RWPE1 (cell line): ENCODE measurements around the gene ARHGDIG.

Source experiments
- CTCF ChIA-PET: fragments of 350-600 bp; sonication (Branson Sonifier 250); formaldehyde crosslinking; extraction: SDS; loops from one replicate; lab custom pipeline; 2021; lab: Yijun Ruan, JAX
- POLR2A ChIA-PET: fragments of 400-600 bp; formaldehyde crosslinking; extraction: SDS; loops from one replicate; lab custom pipeline; 2020; ENCODE audit warnings: antibody characterized with exemption; ENCODE audit not compliant: low non-redundant PET; lab: Yijun Ruan, JAX
- DNase-seq: peaks from one replicate; pipeline ENCODE4 v3.0.0; 2012; ENCODE audit warnings: low spot score
- H3K27ac ChIP-seq: fragments of 450-650 bp; 2 replicates; pipeline ENCODE4 v1.5.1; 2017
- CTCF ChIP-seq: fragments of 450-650 bp; conservative IDR thresholded peaks from 2 replicates; pipeline ENCODE4 v1.5.1; 2017; ENCODE audit warnings: low read depth, mild to moderate bottlenecking

ARHGDIG gene

GRCh38 chr16:278863-279366 lies 1.5 kb upstream of the ARHGDIG start:
- TF ChIP-seq CTCF, result no peak
- no peak overlapping the region for H3K27ac ChIP-seq
- DNase-seq, result peak; percentile 61
- CTCF ChIA-PET, result interaction anchor here (1.0 kb wide), 1 partner anchor 213 kb away, joined by 5 read pairs; no protein-coding TSS in a partner anchor
- POLR2A ChIA-PET, result interaction anchor here (0.6 kb wide), 1 partner anchor 245 kb away, joined by 3 read pairs; no protein-coding TSS in a partner anchor

GRCh38 chr16:279531-279930 lies 860 bp upstream of the ARHGDIG start:
- no peak for TF ChIP-seq CTCF
- no peak overlapping the region for H3K27ac ChIP-seq
- ChIA-PET CTCF (interaction anchor here (1.0 kb wide), 1 partner anchor 214 kb away, joined by 5 read pairs; no protein-coding TSS in a partner anchor), POLR2A (no interaction called here)
- DNase-seq, result no peak

- CTCF ChIA-PET, result no interaction called here
- H3K27ac ChIP-seq, result no peak overlapping the region
- TF ChIP-seq CTCF, result no peak
- DNase-seq, result no peak
- POLR2A ChIA-PET, result no interaction called here
Observed at GRCh38 chr16:280005-280460, 358 bp upstream of the ARHGDIG start.

- no peak for DNase-seq
- TF ChIP-seq CTCF, result no peak
- no peak overlapping the region for H3K27ac ChIP-seq
- POLR2A ChIA-PET, result no interaction called here
- CTCF ChIA-PET, result interaction anchor here (0.6 kb wide), 1 partner anchor 144 kb away, joined by 3 read pairs; the partner anchor contains the start of gene RAB11FIP3
Observed at GRCh38 chr16:280991-281659, 734 bp downstream of the ARHGDIG start.

- POLR2A ChIA-PET, result no interaction called here
- no peak for DNase-seq
- TF ChIP-seq CTCF, result no peak
- no peak overlapping the region for H3K27ac ChIP-seq
- CTCF ChIA-PET, result no interaction called here
Observed at GRCh38 chr16:281660-282255, 1.4 kb downstream of the ARHGDIG start.

- DNase-seq, result no peak
- CTCF ChIA-PET, result no interaction called here
- no peak for TF ChIP-seq CTCF
- no peak overlapping the region for H3K27ac ChIP-seq
- POLR2A ChIA-PET, result no interaction called here
Observed at GRCh38 chr16:282491-282890, 2.1 kb downstream of the ARHGDIG start.
